DOHH2 (cell line): ENCODE data around the gene PPP1R14C.

Experiments
- EZH2phosphoT487 ChIP-seq: fragments of 200-600 bp; sonication (generic); IDR thresholded peaks from 2 replicates; pipeline ENCODE4 v1.6.1; 2017; ENCODE audit warnings: borderline replicate concordance, mild to moderate bottlenecking, antibody characterized with exemption, low read length, moderate library complexity, mixed read lengths
- TF ChIP-seq, protein P1 (sequence below): fragments of 200-600 bp; sonication (generic); IDR thresholded peaks from one replicate; pipeline ENCODE4 v1.5.1; 2014; ENCODE audit warnings: antibody characterized with exemption, mild to moderate bottlenecking, low read depth, low read length; ENCODE audit not compliant: poor library complexity, severe bottlenecking

- TF ChIP-seq, protein P1, sequence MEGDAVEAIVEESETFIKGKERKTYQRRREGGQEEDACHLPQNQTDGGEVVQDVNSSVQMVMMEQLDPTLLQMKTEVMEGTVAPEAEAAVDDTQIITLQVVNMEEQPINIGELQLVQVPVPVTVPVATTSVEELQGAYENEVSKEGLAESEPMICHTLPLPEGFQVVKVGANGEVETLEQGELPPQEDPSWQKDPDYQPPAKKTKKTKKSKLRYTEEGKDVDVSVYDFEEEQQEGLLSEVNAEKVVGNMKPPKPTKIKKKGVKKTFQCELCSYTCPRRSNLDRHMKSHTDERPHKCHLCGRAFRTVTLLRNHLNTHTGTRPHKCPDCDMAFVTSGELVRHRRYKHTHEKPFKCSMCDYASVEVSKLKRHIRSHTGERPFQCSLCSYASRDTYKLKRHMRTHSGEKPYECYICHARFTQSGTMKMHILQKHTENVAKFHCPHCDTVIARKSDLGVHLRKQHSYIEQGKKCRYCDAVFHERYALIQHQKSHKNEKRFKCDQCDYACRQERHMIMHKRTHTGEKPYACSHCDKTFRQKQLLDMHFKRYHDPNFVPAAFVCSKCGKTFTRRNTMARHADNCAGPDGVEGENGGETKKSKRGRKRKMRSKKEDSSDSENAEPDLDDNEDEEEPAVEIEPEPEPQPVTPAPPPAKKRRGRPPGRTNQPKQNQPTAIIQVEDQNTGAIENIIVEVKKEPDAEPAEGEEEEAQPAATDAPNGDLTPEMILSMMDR: no peak
- no peak for TF ChIP-seq EZH2phosphoT487
Observed at GRCh38 chr6:150183105-150183504, 40.3 kb downstream of the PPP1R14C start.
